KMS-11 (cell line): ENCODE data around the gene RASA3.
"Not testable (repeated sequence)": the region's sequence is repeated elsewhere in the genome, so short reads cannot be mapped to it uniquely, and the experiment has no call there.

ENCODE experiments used
- H2AFZ ChIP-seq: fragments of 200-600 bp; sonication (generic); 2 replicates; pipeline ENCODE4 v1.6.1; 2016; ENCODE audit warnings: antibody characterized with exemption, mixed run types, low read depth
- H3K27ac ChIP-seq: fragments of 200-600 bp; sonication (generic); 2 replicates; pipeline ENCODE4 v1.6.1; 2016; ENCODE audit warnings: mild to moderate bottlenecking, mixed run types
- H3K27me3 ChIP-seq: fragments of 200-600 bp; sonication (generic); 2 replicates; pipeline ENCODE4 v1.6.1; 2017; ENCODE audit warnings: mild to moderate bottlenecking, low read depth, mixed run types, moderate library complexity; ENCODE audit not compliant: insufficient read depth
- H3K36me3 ChIP-seq: fragments of 200-600 bp; sonication (generic); 2 replicates; pipeline ENCODE4 v1.6.1; 2017; ENCODE audit warnings: mild to moderate bottlenecking, mixed run types; ENCODE audit not compliant: insufficient read depth
- H3K4me1 ChIP-seq: fragments of 200-600 bp; sonication (generic); 2 replicates; pipeline ENCODE4 v1.6.1; 2016; ENCODE audit warnings: mild to moderate bottlenecking, low read depth, mixed run types; ENCODE audit not compliant: poor library complexity, severe bottlenecking
- H3K4me2 ChIP-seq: fragments of 200-600 bp; sonication (generic); 2 replicates; pipeline ENCODE4 v1.7.0; 2016; ENCODE audit warnings: mild to moderate bottlenecking, mixed run types
- H3K4me3 ChIP-seq: fragments of 200-600 bp; sonication (generic); IDR thresholded peaks from 2 replicates; pipeline ENCODE4 v1.6.1; 2017; ENCODE audit warnings: low read depth, low read length, mixed read lengths; ENCODE audit not compliant: insufficient read depth
- H3K79me2 ChIP-seq: fragments of 200-600 bp; sonication (generic); 2 replicates; pipeline ENCODE4 v1.6.1; 2016; ENCODE audit warnings: low read depth, mixed run types; ENCODE audit not compliant: insufficient read depth
- H3K9ac ChIP-seq: fragments of 200-600 bp; sonication (generic); 2 replicates; pipeline ENCODE4 v1.6.1; 2016; ENCODE audit warnings: mild to moderate bottlenecking, mixed run types
- H4K20me1 ChIP-seq: fragments of 200-600 bp; sonication (generic); 2 replicates; pipeline ENCODE4 v1.6.1; 2016; ENCODE audit warnings: mild to moderate bottlenecking, mixed run types; ENCODE audit not compliant: insufficient read depth
- TF ChIP-seq, protein P1 (sequence below): fragments of 200-600 bp; sonication (generic); conservative IDR thresholded peaks from 2 replicates; pipeline ENCODE4 v1.6.1; 2017; ENCODE audit warnings: low read depth, mild to moderate bottlenecking, antibody characterized with exemption, low read length, moderate library complexity, mixed read lengths

The RASA3 gene

DNA sequence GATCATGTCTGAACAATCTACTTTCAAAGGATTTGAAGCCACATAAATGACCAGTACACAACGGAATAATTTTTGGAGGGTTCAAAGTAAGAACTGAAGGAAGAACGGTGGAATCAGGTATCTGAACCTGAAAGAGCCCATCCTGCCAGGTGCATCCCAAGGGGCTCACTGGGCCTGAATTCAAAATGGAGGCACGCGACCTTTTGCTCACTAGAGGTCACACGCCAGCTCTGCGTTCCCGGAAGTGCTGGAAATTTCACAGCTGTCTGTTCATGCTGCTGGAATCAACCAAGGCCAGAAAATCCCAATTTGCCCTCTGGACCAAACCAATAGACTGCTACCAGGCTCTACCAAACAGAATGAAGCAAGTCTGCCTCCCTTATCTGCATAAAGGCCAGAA lies 4.2 kb upstream of the RASA3 start:
- H3K4me1 ChIP-seq, result no peaks in the 10 kb centered on the region
- no peak overlapping the region for H2AFZ ChIP-seq
- H3K9ac ChIP-seq, result no peak overlapping the region
- no peaks in the 10 kb centered on the region for H3K79me2 ChIP-seq
- no peaks in the 10 kb centered on the region for H3K36me3 ChIP-seq
- no peaks in the 10 kb centered on the region for H4K20me1 ChIP-seq
- TF ChIP-seq, protein P1, sequence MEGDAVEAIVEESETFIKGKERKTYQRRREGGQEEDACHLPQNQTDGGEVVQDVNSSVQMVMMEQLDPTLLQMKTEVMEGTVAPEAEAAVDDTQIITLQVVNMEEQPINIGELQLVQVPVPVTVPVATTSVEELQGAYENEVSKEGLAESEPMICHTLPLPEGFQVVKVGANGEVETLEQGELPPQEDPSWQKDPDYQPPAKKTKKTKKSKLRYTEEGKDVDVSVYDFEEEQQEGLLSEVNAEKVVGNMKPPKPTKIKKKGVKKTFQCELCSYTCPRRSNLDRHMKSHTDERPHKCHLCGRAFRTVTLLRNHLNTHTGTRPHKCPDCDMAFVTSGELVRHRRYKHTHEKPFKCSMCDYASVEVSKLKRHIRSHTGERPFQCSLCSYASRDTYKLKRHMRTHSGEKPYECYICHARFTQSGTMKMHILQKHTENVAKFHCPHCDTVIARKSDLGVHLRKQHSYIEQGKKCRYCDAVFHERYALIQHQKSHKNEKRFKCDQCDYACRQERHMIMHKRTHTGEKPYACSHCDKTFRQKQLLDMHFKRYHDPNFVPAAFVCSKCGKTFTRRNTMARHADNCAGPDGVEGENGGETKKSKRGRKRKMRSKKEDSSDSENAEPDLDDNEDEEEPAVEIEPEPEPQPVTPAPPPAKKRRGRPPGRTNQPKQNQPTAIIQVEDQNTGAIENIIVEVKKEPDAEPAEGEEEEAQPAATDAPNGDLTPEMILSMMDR, result no peak
- peaks cover 2% of the 10 kb centered on the region; the same call in 1 of the 2 replicates for H3K27me3 ChIP-seq
- H3K27ac ChIP-seq, result no peak overlapping the region
- H3K4me2 ChIP-seq, result no peak overlapping the region
- H3K4me3 ChIP-seq, result no peak overlapping the region

- TF ChIP-seq, protein P1, result no peak
- no peak overlapping the region for H3K4me2 ChIP-seq
- H4K20me1 ChIP-seq, result no peaks in the 10 kb centered on the region
- no peaks in the 10 kb centered on the region for H3K79me2 ChIP-seq
- no peak overlapping the region for H3K27ac ChIP-seq
- no peak overlapping the region for H2AFZ ChIP-seq
- H3K4me1 ChIP-seq, result no peaks in the 10 kb centered on the region
- H3K36me3 ChIP-seq, result no peaks in the 10 kb centered on the region
- H3K9ac ChIP-seq, result no peak overlapping the region
- peaks cover 10% of the 10 kb centered on the region for H3K27me3 ChIP-seq
- no peak overlapping the region for H3K4me3 ChIP-seq
Observed at GRCh38 chr13:114135731-114136171, 3.3 kb upstream of the RASA3 start.

GRCh38 chr13:114134944-114135610 lies 2.7 kb upstream of the RASA3 start:
- H3K27ac ChIP-seq, result no peak overlapping the region
- no peak overlapping the region for H3K4me2 ChIP-seq
- H3K4me1 ChIP-seq, result no peaks in the 10 kb centered on the region
- no peak overlapping the region for H2AFZ ChIP-seq
- no peak overlapping the region for H3K9ac ChIP-seq
- H3K36me3 ChIP-seq, result no peaks in the 10 kb centered on the region
- no peaks in the 10 kb centered on the region for H3K79me2 ChIP-seq
- TF ChIP-seq, protein P1, result no peak
- no peak overlapping the region for H3K4me3 ChIP-seq
- peaks cover 10% of the 10 kb centered on the region for H3K27me3 ChIP-seq
- no peaks in the 10 kb centered on the region for H4K20me1 ChIP-seq

- TF ChIP-seq, protein P1, result no peak
- H3K9ac ChIP-seq, result no peak overlapping the region
Observed at GRCh38 chr13:114134111-114134943, 1.9 kb upstream of the RASA3 start.

DNA sequence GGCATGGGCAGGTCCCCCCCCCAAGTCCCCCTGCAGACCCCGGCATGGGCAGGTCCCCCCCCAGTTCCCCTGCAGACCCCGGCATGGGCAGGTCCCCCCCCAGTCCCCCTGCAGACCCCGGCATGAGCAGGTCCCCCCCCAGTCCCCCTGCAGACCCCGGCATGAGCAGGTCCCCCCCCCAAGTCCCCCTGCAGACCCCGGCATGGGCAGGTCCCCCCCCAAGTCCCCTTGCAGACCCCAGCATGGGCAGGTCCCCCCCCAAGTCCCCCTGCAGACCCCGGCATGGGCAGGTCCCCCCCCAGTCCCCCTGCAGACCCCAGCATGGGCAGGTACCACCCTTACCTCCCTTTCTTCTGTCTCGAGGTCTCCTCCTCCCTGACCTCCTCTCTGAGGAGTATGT lies 1.1 kb upstream of the RASA3 start:
- peaks cover 10% of the 10 kb centered on the region for H3K27me3 ChIP-seq
- not testable (repeated sequence) for H3K4me2 ChIP-seq, H4K20me1 ChIP-seq, H3K4me3 ChIP-seq, H3K9ac ChIP-seq, H3K4me1 ChIP-seq, H3K36me3 ChIP-seq, H3K27ac ChIP-seq, H3K79me2 ChIP-seq, H2AFZ ChIP-seq

More at GRCh38 chr13:114134111-114134943, 1.9 kb upstream of the RASA3 start:
- H3K4me2 ChIP-seq, result no peak overlapping the region
- H3K4me3 ChIP-seq, result no peak overlapping the region
- no peaks in the 10 kb centered on the region for H3K79me2 ChIP-seq
- H3K27ac ChIP-seq, result no peak overlapping the region
- no peaks in the 10 kb centered on the region for H3K36me3 ChIP-seq
- no peak overlapping the region for H2AFZ ChIP-seq
- H3K4me1 ChIP-seq, result no peaks in the 10 kb centered on the region
- H3K27me3 ChIP-seq, result peaks cover 10% of the 10 kb centered on the region
- H4K20me1 ChIP-seq, result no peaks in the 10 kb centered on the region

DNA sequence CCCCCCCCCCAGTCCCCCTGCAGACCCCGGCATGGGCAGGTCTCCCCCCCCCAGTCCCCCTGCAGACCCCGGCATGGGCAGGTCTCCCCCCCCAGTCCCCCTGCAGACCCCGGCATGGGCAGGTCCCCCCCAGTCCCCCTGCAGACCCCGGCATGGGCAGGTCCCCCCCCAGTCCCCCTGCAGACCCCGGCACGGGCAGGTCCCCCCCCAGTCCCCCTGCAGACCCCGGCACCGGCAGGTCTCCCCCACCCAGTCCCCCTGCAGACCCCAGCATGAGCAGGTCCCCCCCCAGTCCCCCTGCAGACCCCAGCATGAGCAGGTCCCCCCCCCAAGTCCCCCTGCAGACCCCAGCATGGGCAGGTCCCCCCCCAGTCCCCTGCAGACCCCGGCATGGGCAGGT lies 703 bp upstream of the RASA3 start:
- peaks cover 10% of the 10 kb centered on the region for H3K27me3 ChIP-seq

More for the DNA sequence above, 703 bp upstream of the RASA3 start:
- H3K9ac ChIP-seq, H3K36me3 ChIP-seq, H3K4me2 ChIP-seq, H4K20me1 ChIP-seq, H3K4me3 ChIP-seq, H3K79me2 ChIP-seq, H2AFZ ChIP-seq, H3K4me1 ChIP-seq, H3K27ac ChIP-seq: not testable (repeated sequence)
